Endothelial cell of umbilical vein (primary cell): ENCODE results near the gene ITGB3BP. TPM values are rescaled to one million over a fixed set of nuclear protein-coding genes. Genes with fewer than 3 reads are reported as not detected.

Source experiments
- BruUV-seq: library from RNA; stranded (reverse); fragments of 400-500 nt; replicated peaks from 2 replicates; lab custom pipeline; 2021; lab: Mats Ljungman, UMichigan
- CTCF ChIA-PET: fragments of 300-600, 350-600 bp; sonication (Branson Sonifier 250); formaldehyde crosslinking; loops from one replicate; lab custom pipeline; 2021; ENCODE audit warnings: antibody characterized with exemption, inconsistent platforms; lab: Charles Lee
- POLR2A ChIA-PET: fragments of 300-600, 350-600 bp; sonication (Branson Sonifier 250); formaldehyde crosslinking; loops from one replicate; lab custom pipeline; 2021; ENCODE audit warnings: antibody characterized with exemption, inconsistent platforms; lab: Charles Lee
- DNase-seq: peaks from one replicate; pipeline ENCODE4 v3.0.0-alpha.2; 2011; ENCODE audit warnings: low read depth, low spot score
- FAIRE-seq: peaks from 2 replicates; lab custom pipeline; 2011; peaks lifted over from hg19 to GRCh38; lab: Jason Lieb, UNC
- H2AFZ ChIP-seq: 2 replicates; pipeline ENCODE4 v1.6.0; 2012; ENCODE audit warnings: low read depth, low read length, control low read depth, inconsistent platforms
- H3K27ac ChIP-seq: 2 replicates; pipeline ENCODE4 v1.5.1; 2011; ENCODE audit warnings: low read depth, mild to moderate bottlenecking, control low read depth, low read length, moderate library complexity; ENCODE audit not compliant: insufficient read depth
- H3K27me3 ChIP-seq, 2 experiments: 2 replicates each; pipeline versions ENCODE4 v1.6.0 to v1.6.1; 2011; ENCODE audit warnings: low read length in 2 of 2, mixed read lengths in 1 of 2; ENCODE audit not compliant: control insufficient read depth in 2 of 2, insufficient read depth in 2 of 2
- H3K36me3 ChIP-seq, 2 experiments: 2 replicates in 1 of 2; 3 replicates in 1 of 2; pipeline ENCODE4 v1.5.1; 2011; ENCODE audit warnings: low read length in 2 of 2, mild to moderate bottlenecking in 1 of 2, moderate library complexity in 1 of 2; ENCODE audit not compliant: control insufficient read depth in 2 of 2, insufficient read depth in 2 of 2; ENCODE audit errors: extremely low read depth in 1 of 2
- H3K4me1 ChIP-seq: 3 replicates; pipeline ENCODE4 v1.5.1; 2011; ENCODE audit warnings: mild to moderate bottlenecking, low read length; ENCODE audit not compliant: control insufficient read depth, insufficient read depth; ENCODE audit errors: extremely low read depth
- H3K4me2 ChIP-seq: 2 replicates; pipeline ENCODE4 v1.6.1; 2011; ENCODE audit warnings: low read length, control low read depth, mixed read lengths; ENCODE audit not compliant: insufficient read depth
- H3K4me3 ChIP-seq, 3 experiments: fragments of 200-600 bp in 1 of 3; sonication (generic), shearing (Covaris generic) in 1 of 3; replicated peaks in 1 of 3; 2 replicates each; pipeline ENCODE4 v1.5.1; 2011 to 2016; ENCODE audit warnings: control low read depth in 3 of 3, low read length in 3 of 3, mild to moderate bottlenecking in 2 of 3, inconsistent platforms in 1 of 3, low read depth in 1 of 3, moderate library complexity in 1 of 3; ENCODE audit not compliant: insufficient read depth in 1 of 3
- H3K79me2 ChIP-seq: 2 replicates; pipeline ENCODE4 v1.6.0; 2012; ENCODE audit warnings: low read length, inconsistent platforms; ENCODE audit not compliant: control insufficient read depth, insufficient read depth
- H3K9ac ChIP-seq: replicated peaks from 2 replicates; pipeline ENCODE3; 2011; ENCODE audit warnings: low read length, control low read depth; ENCODE audit not compliant: insufficient read depth; ENCODE audit errors: extremely low read depth
- H3K9me1 ChIP-seq: replicated peaks from 3 replicates; pipeline ENCODE4 v1.6.0; 2011; ENCODE audit warnings: mild to moderate bottlenecking, low read length; ENCODE audit not compliant: control insufficient read depth, insufficient read depth; ENCODE audit errors: extremely low read depth
- H3K9me3 ChIP-seq: replicated peaks from 2 replicates; pipeline ENCODE4 v1.5.1; 2012; ENCODE audit warnings: low read length, inconsistent platforms; ENCODE audit not compliant: control insufficient read depth, insufficient read depth
- H4K20me1 ChIP-seq: replicated peaks from 2 replicates; pipeline ENCODE3; 2011; ENCODE audit warnings: mild to moderate bottlenecking, low read length; ENCODE audit not compliant: control insufficient read depth, insufficient read depth; ENCODE audit errors: extremely low read depth
- CTCF ChIP-seq, 2 donors: IDR thresholded peaks; 1 replicate in 1 of 2; 2 replicates in 1 of 2; pipeline ENCODE4 v1.5.1; 2011; ENCODE audit warnings: low read length in 2 of 2, mild to moderate bottlenecking in 2 of 2, moderate library complexity in 2 of 2, control low read depth in 1 of 2, inconsistent platforms in 1 of 2, low read depth in 1 of 2; ENCODE audit not compliant: insufficient read depth in 1 of 2; ENCODE audit errors: extremely low read depth in 1 of 2
- FOS ChIP-seq: IDR thresholded peaks from 2 replicates; pipeline ENCODE4 v1.6.1; 2011; ENCODE audit warnings: mild to moderate bottlenecking, low read length, moderate library complexity, borderline replicate concordance; ENCODE audit not compliant: insufficient read depth
- JUN ChIP-seq: IDR thresholded peaks from 2 replicates; pipeline ENCODE4 v1.6.1; 2011; ENCODE audit warnings: borderline replicate concordance, low read depth; ENCODE audit not compliant: insufficient read length, insufficient read depth
- MAX ChIP-seq: IDR thresholded peaks from 2 replicates; pipeline ENCODE4 v1.6.1; 2011; ENCODE audit not compliant: insufficient read depth, insufficient read length
- MYC ChIP-seq: IDR thresholded peaks from one replicate; pipeline ENCODE4 v1.6.1; 2011; ENCODE audit warnings: mild to moderate bottlenecking, low read depth, low read length
- POLR2A ChIP-seq: IDR thresholded peaks from 2 replicates; pipeline ENCODE4 v1.6.1; 2012; ENCODE audit warnings: low read depth, mild to moderate bottlenecking, control low read depth, low read length
- POLR2AphosphoS5 ChIP-seq: IDR thresholded peaks from 2 replicates; pipeline ENCODE4 v1.6.1; 2012; ENCODE audit warnings: low read depth, mild to moderate bottlenecking, control low read depth, low read length, moderate library complexity; ENCODE audit not compliant: insufficient read depth
- dilution Hi-C: fragments of 300-500 bp; cut with MboI; formaldehyde crosslinking; loops from one replicate; pipeline ENCODE4 v1.15.0; 2019; ENCODE audit warnings: low sequenced_read_pairs; ENCODE audit not compliant: extremely low pct_ligation_motif_present
- intact Hi-C: fragments of 100-400 bp; cut with micrococcal nuclease; formaldehyde crosslinking; loops from one replicate; pipeline ENCODE4 v1.10.0; 2022
- polyA plus RNA-seq, 4 experiments: library from polyadenylated mRNA; depleted of rRNA in 3 of 4; stranded (reverse) in 3 of 4; unstranded in 1 of 4; fragments of >200 nt; gene quantifications; 2 replicates each; pipeline versions ENCODE4 v1.2.1 to v1.2.3, GENCODE V29; 2011 to 2012; ENCODE audit warnings: missing spikeins in 1 of 4
- total RNA-seq: library from RNA; stranded (reverse); gene quantifications from 2 replicates; pipeline ENCODE4 v1.2.3, GENCODE V29; 2021

ITGB3BP gene
- total and polyA plus RNA-seq, 2 donors (not counting 3 experiments of a cell fraction or from before 2014, with no cell fraction given) = 5.3 to 24.4 TPM

GRCh38 chr1:63524201-63524600, 1.2 kb upstream of the ITGB3BP start:
- ChIA-PET CTCF (interaction anchor here (0.9 to 3.4 kb wide), 3 partner anchors 14 to 722 kb away, joined by 3 to 11 read pairs (median 3); no protein-coding TSS in a partner anchor), POLR2A (no interaction called here)
- Histone ChIP-seq H3K4me1 (peaks cover 13% of the 10 kb centered on the region), H2AFZ (peak overlapping the region; percentile 86), H3K79me2 (peaks cover 11% of the 10 kb centered on the region), H3K27ac (no peak overlapping the region), H3K9ac (peak overlapping the region; percentile 87), H3K4me3 (peak overlapping the region in 2 of 3 experiments; percentile 75 to 95), H4K20me1 (no peaks in the 10 kb centered on the region), H3K36me3 (no peaks in the 10 kb centered on the region), H3K27me3 (no peaks in the 10 kb centered on the region), H3K9me3 (no peaks in the 10 kb centered on the region), H3K9me1 (no peaks in the 10 kb centered on the region), H3K4me2 (peak overlapping the region; percentile 82)
- intact Hi-C loops (no loop called here), dilution Hi-C loops (no loop called here)
- FAIRE-seq = no peak
- no peak for TF ChIP-seq MAX
- no peak for TF ChIP-seq POLR2A
- TF ChIP-seq FOS = no peak
- TF ChIP-seq CTCF (IDR thresholded peaks at IDR 0.05; ENCODE audit: extremely low read depth in 1 of 2, insufficient read depth in 1 of 2, low read depth in 1 of 2, low read length in 2 of 2) = no peak
- no peak for TF ChIP-seq JUN
- TF ChIP-seq MYC = no peak
- TF ChIP-seq POLR2AphosphoS5 = no peak
- no TSS peak for BruUV-seq
- no peak for DNase-seq
